ENCODE measurements around the gene PNPLA7.

PNPLA7 gene

GRCh38 chr9:137502008-137502911 lies 47.9 kb downstream of the PNPLA7 start:
- Histone ChIP-seq H3K4me2 (ENCODE audit: low read length, poor library complexity, severe bottlenecking) (no peak overlapping the region), H2AFZ (ENCODE audit: low read depth, low read length) (no peak overlapping the region), H3K14ac (ENCODE audit: low read length in 2 of 2) (no peak overlapping the region), H2BK120ac (ENCODE audit: low read depth, low read length) (no peak overlapping the region), H3K18ac (ENCODE audit: low read depth in 1 of 2, low read length in 2 of 2) (no peak overlapping the region), H3K9me3 (ENCODE audit: control insufficient read depth, low read length) (no peaks in the 10 kb centered on the region), H2AK5ac (ENCODE audit: low read length, severe bottlenecking) (no peak overlapping the region), H2BK5ac (ENCODE audit: low read depth, low read length, poor library complexity, severe bottlenecking) (no peak overlapping the region), H3K4me1 (ENCODE audit: control insufficient read depth, insufficient read depth, low read depth, low read length) (peaks cover 4% of the 10 kb centered on the region), H3K9ac (ENCODE audit: low read length) (no peak overlapping the region), H3K23ac (ENCODE audit: low read length in 2 of 2) (no peak overlapping the region), H3K4ac (ENCODE audit: low read depth in 1 of 2, low read length in 2 of 2) (no peak overlapping the region), H2BK15ac (ENCODE audit: low read depth, poor library complexity, severe bottlenecking) (no peak overlapping the region), H3K36me3 (ENCODE audit: control insufficient read depth in 1 of 2, insufficient read depth in 2 of 2, low read depth in 1 of 2, low read length in 2 of 2) (peaks cover 0 to 8% of the 10 kb centered on the region in 2 experiments), H4K91ac (ENCODE audit: low read length) (no peak overlapping the region), H3K27me3 (ENCODE audit: control insufficient read depth in 1 of 2, insufficient read depth in 1 of 2, low read length in 2 of 2) (no peaks in the 10 kb centered on the region), H3K79me1 (replicated peaks; ENCODE audit: low read length, poor library complexity, severe bottlenecking) (no peaks in the 10 kb centered on the region), H3K27ac (ENCODE audit: low read length, poor library complexity, severe bottlenecking) (no peak overlapping the region), H4K8ac (ENCODE audit: low read length) (no peak overlapping the region), H3K4me3 (ENCODE audit: insufficient read depth in 1 of 2, low read depth in 1 of 2, low read length in 2 of 2) (no peak overlapping the region), H2BK12ac (ENCODE audit: low read length in 2 of 2) (no peak overlapping the region)
- no peak for DNase-seq
- WGBS = 89% methylated on average over 18 of the region's 36 CpGs

GRCh38 chr9:137501457-137501856 lies 48.7 kb downstream of the PNPLA7 start:
- no peak overlapping the region for H2AFZ ChIP-seq (ENCODE audit: low read depth, low read length)
- H3K9me3 ChIP-seq (ENCODE audit: control insufficient read depth, low read length) = no peaks in the 10 kb centered on the region
- H3K4me1 ChIP-seq (ENCODE audit: control insufficient read depth, insufficient read depth, low read depth, low read length) = no peaks in the 10 kb centered on the region
- no peak overlapping the region for H4K91ac ChIP-seq (ENCODE audit: low read length)
- H4K8ac ChIP-seq (ENCODE audit: low read length) = no peak overlapping the region
- no peak overlapping the region for H3K18ac ChIP-seq (ENCODE audit: low read depth in 1 of 2, low read length in 2 of 2)
- no peak for DNase-seq
- no peak overlapping the region for H3K27ac ChIP-seq (ENCODE audit: low read length, poor library complexity, severe bottlenecking)
- H2BK15ac ChIP-seq (ENCODE audit: low read depth, poor library complexity, severe bottlenecking) = no peak overlapping the region
- no peak overlapping the region for H2BK5ac ChIP-seq (ENCODE audit: low read depth, low read length, poor library complexity, severe bottlenecking)
- no peaks in the 10 kb centered on the region for H3K79me1 ChIP-seq (replicated peaks; ENCODE audit: low read length, poor library complexity, severe bottlenecking)
- peaks cover 0 to 3% of the 10 kb centered on the region in 2 experiments for H3K36me3 ChIP-seq (ENCODE audit: control insufficient read depth in 1 of 2, insufficient read depth in 2 of 2, low read depth in 1 of 2, low read length in 2 of 2)
- no peak overlapping the region for H3K4me3 ChIP-seq (ENCODE audit: insufficient read depth in 1 of 2, low read depth in 1 of 2, low read length in 2 of 2)
- no peak overlapping the region for H2AK5ac ChIP-seq (ENCODE audit: low read length, severe bottlenecking)
- H3K9ac ChIP-seq (ENCODE audit: low read length) = no peak overlapping the region
- H3K23ac ChIP-seq (ENCODE audit: low read length in 2 of 2) = no peak overlapping the region
- H3K4ac ChIP-seq (ENCODE audit: low read depth in 1 of 2, low read length in 2 of 2) = no peak overlapping the region
- no peak overlapping the region for H2BK120ac ChIP-seq (ENCODE audit: low read depth, low read length)
- no peak overlapping the region for H2BK12ac ChIP-seq (ENCODE audit: low read length in 2 of 2)
- no peak overlapping the region for H3K4me2 ChIP-seq (ENCODE audit: low read length, poor library complexity, severe bottlenecking)
- H3K27me3 ChIP-seq (ENCODE audit: control insufficient read depth in 1 of 2, insufficient read depth in 1 of 2, low read length in 2 of 2) = no peaks in the 10 kb centered on the region
- H3K14ac ChIP-seq (ENCODE audit: low read length in 2 of 2) = no peak overlapping the region
- 88% methylated on average over 12 of the region's 12 CpGs for WGBS

- Histone ChIP-seq H2AFZ (ENCODE audit: low read depth, low read length) (no peak overlapping the region), H4K91ac (ENCODE audit: low read length) (no peak overlapping the region), H2BK15ac (ENCODE audit: low read depth, poor library complexity, severe bottlenecking) (no peak overlapping the region), H3K4me3 (ENCODE audit: insufficient read depth in 1 of 2, low read depth in 1 of 2, low read length in 2 of 2) (no peak overlapping the region), H3K4me2 (ENCODE audit: low read length, poor library complexity, severe bottlenecking) (no peak overlapping the region), H3K9ac (ENCODE audit: low read length) (no peak overlapping the region), H2BK120ac (ENCODE audit: low read depth, low read length) (no peak overlapping the region), H3K79me1 (replicated peaks; ENCODE audit: low read length, poor library complexity, severe bottlenecking) (no peaks in the 10 kb centered on the region), H2AK5ac (ENCODE audit: low read length, severe bottlenecking) (no peak overlapping the region), H3K18ac (ENCODE audit: low read depth in 1 of 2, low read length in 2 of 2) (no peak overlapping the region), H3K27me3 (ENCODE audit: control insufficient read depth in 1 of 2, insufficient read depth in 1 of 2, low read length in 2 of 2) (no peaks in the 10 kb centered on the region), H3K36me3 (ENCODE audit: control insufficient read depth in 1 of 2, insufficient read depth in 2 of 2, low read depth in 1 of 2, low read length in 2 of 2) (peaks cover 0 to 3% of the 10 kb centered on the region in 2 experiments), H3K4ac (ENCODE audit: low read depth in 1 of 2, low read length in 2 of 2) (no peak overlapping the region), H3K9me3 (ENCODE audit: control insufficient read depth, low read length) (no peaks in the 10 kb centered on the region), H3K23ac (ENCODE audit: low read length in 2 of 2) (no peak overlapping the region), H3K27ac (ENCODE audit: low read length, poor library complexity, severe bottlenecking) (no peak overlapping the region), H3K4me1 (ENCODE audit: control insufficient read depth, insufficient read depth, low read depth, low read length) (no peaks in the 10 kb centered on the region), H2BK5ac (ENCODE audit: low read depth, low read length, poor library complexity, severe bottlenecking) (no peak overlapping the region), H4K8ac (ENCODE audit: low read length) (no peak overlapping the region), H2BK12ac (ENCODE audit: low read length in 2 of 2) (no peak overlapping the region), H3K14ac (ENCODE audit: low read length in 2 of 2) (no peak overlapping the region)
- WGBS = 94% methylated on average over 45 of the region's 45 CpGs
- DNase-seq = no peak
Observed at GRCh38 chr9:137500666-137501397, 49.4 kb downstream of the PNPLA7 start.

Data from mesenchymal stem cell (in vitro differentiated cells and primary cell).